ENCODE measurements around the gene MYO9B. TPM values are rescaled to one million over a fixed set of nuclear protein-coding genes. Genes with fewer than 3 reads are reported as not detected.

The MYO9B gene
- total RNA-seq, 4 donors from 2014 or later: 102 to 246 (median 151) TPM

DNA sequence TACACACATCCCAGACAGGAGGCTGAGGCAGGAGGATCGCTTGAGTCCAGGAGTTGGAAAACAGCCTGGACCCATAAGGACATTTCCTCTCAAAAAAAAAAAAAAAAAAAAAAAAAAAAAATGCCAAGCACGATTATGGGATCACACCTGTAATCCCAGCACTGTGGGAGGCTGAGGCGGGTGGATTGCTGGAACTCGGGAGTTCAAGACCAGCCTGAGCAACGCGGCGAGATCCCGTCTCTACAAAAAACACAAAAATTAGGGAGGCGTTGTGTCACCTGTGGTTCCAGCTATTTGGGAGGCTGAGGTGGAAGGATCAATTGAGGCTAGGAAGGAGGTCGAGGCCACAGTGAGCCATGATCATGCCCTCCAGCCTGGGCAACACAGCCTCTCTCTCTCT lies 149.5 kb downstream of the MYO9B start:
- in situ Hi-C loops (cut with MboI; ENCODE audit: low pct_ligation_motif_present in 1 of 4, low pct_unique_long_range_greater_than_20kb in 1 of 4, low sequenced_read_pairs in 3 of 4): no loop called here
- WGBS, 2 donors (ENCODE audit: low coverage in 1 of 2): 33 to 76% methylated on average over 2 to 10 of the region's 10 CpGs
- intact Hi-C loops (cut with DNase I; ENCODE audit: low total_unique reads): no loop called here

DNA sequence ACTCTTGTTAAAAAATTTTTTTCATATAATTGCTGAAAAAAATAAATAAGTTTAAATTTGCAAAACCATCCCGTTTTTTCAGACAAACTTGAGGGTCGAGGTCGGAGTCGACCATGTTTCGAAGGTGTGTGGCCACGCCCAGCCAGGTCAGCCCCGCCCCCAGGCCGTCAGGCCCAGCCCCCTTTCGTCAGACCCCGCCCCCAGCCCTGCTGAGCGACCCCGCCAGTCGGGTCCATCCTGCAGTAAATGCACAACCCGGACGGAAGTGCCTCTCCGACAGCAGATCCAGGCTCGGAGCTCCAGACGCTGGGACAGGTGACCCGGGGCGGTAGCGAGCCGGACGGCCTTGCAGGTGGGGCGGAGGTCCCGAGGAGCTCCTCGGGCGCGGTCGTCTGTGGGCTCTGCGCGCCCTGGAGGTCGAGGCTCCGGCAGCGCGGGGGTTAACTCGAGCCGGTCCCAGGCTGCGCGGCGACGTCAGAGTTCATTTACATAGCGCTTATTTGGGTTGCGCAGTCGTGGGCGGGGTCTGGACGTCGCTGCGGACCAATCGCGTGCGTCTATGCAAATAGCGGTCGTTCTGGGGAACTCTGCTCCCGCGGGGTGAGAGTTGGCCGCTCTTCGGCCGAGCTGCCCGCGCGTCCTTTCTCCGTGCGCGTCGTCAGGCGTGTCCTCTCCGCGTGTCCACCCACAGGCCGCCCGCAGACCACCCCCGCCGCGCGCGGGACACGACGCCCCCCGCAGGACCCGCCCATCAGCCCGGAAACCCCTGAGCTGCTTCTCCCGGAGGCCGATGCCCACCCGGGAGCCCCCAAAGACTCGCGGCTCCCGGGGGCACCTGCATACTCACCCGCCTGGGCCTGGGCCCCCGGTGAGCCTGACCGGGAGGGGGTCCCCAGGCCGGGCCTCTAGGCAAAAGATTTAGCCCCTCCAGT lies 150.7 kb downstream of the MYO9B start, which contains the start of gene OCEL1:
Gene OCEL1, plus strand, starts transcription at position 225 of the 932 bp plus-strand sequence. Its CDS starts 22 bp downstream, at position 247.
- Histone ChIP-seq H3K27me3 (no peaks in the 10 kb centered on the region), H3K4me1 (peaks cover 5 to 22% (median 14%) of the 10 kb centered on the region in 4 donors), H3K4me3 (peak within 1 kb of the TSS; percentile 42 to 88 (median 57)), H3K36me3 (peaks cover 0 to 4% (median 2%) of the 10 kb centered on the region in 4 donors), H3K9me3 (no peaks in the 10 kb centered on the region), H3K27ac (peak within 1 kb of the TSS; percentile 94 to 97 (median 94))
- peak; percentile 99 for DNase-seq
- in situ Hi-C loops (cut with MboI; ENCODE audit: low pct_ligation_motif_present in 1 of 4, low pct_unique_long_range_greater_than_20kb in 1 of 4, low sequenced_read_pairs in 3 of 4): no loop called here
- intact Hi-C loops (cut with DNase I; ENCODE audit: low total_unique reads): no loop called here
- peak; percentile 86 for TF ChIP-seq POLR2A (IDR thresholded peaks at IDR 0.05)
- TF ChIP-seq, protein P1, sequence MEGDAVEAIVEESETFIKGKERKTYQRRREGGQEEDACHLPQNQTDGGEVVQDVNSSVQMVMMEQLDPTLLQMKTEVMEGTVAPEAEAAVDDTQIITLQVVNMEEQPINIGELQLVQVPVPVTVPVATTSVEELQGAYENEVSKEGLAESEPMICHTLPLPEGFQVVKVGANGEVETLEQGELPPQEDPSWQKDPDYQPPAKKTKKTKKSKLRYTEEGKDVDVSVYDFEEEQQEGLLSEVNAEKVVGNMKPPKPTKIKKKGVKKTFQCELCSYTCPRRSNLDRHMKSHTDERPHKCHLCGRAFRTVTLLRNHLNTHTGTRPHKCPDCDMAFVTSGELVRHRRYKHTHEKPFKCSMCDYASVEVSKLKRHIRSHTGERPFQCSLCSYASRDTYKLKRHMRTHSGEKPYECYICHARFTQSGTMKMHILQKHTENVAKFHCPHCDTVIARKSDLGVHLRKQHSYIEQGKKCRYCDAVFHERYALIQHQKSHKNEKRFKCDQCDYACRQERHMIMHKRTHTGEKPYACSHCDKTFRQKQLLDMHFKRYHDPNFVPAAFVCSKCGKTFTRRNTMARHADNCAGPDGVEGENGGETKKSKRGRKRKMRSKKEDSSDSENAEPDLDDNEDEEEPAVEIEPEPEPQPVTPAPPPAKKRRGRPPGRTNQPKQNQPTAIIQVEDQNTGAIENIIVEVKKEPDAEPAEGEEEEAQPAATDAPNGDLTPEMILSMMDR (IDR thresholded peaks at IDR 0.05): no peak
- peak; percentile 66 for TF ChIP-seq EP300 (IDR thresholded peaks at IDR 0.05; ENCODE audit: low read depth)
- peak; percentile 71 to 86 (median 86) for TF ChIP-seq POLR2AphosphoS5 (IDR thresholded peaks at IDR 0.05)
- WGBS, 2 donors (ENCODE audit: low coverage in 1 of 2): 1% methylated on average over 25 of the region's 90 CpGs; no CpG with 5 or more reads in 1 of the 2 donors

More for the DNA sequence above, 149.5 kb downstream of the MYO9B start:
- no peak for TF ChIP-seq EP300 (IDR thresholded peaks at IDR 0.05; ENCODE audit: low read depth)
- TF ChIP-seq POLR2AphosphoS5 (IDR thresholded peaks at IDR 0.05): no peak
- TF ChIP-seq, protein P1 (IDR thresholded peaks at IDR 0.05): no peak
- TF ChIP-seq POLR2A (IDR thresholded peaks at IDR 0.05): no peak
- no peaks in the 10 kb centered on the region for H3K9me3 ChIP-seq
- peak overlapping the region in 2 of 4 donors; percentile 94 to 95 for H3K27ac ChIP-seq
- peaks cover 0 to 3% (median 1%) of the 10 kb centered on the region in 4 donors for H3K36me3 ChIP-seq
- no peak for DNase-seq
- H3K4me1 ChIP-seq: peaks cover 5 to 26% (median 18%) of the 10 kb centered on the region in 4 donors
- peak overlapping the region in 1 of 4 donors; percentile 88 for H3K4me3 ChIP-seq
- H3K27me3 ChIP-seq: no peaks in the 10 kb centered on the region

DNA sequence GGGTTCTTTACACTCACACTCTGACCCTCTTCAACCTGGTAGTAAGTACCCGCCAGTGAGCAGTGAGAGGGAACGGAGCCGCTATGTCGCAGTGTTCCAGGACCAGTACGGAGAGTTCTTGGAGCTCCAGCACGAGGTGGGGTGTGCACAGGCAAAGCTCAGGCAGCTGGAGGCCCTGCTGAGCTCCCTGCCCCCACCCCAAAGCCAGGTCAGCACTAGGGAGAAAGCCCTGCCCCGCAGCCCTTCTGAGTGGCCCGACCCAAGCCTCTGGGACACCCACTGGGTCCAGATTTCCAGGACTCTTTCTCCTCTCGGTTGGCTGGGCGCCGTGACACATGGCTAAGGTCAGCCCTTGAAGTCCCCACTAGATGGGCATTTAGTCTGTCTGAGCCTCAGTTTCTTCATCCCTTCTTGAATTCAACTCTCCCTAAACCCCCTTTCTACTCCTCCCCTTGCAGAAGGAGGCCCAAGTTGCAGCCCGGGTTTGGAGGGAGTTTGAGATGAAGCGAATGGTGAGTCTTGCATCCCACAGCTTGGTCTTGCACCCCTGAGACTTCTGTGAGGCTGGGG lies 152.3 kb downstream of the MYO9B start:
- no peak overlapping the region for H3K4me3 ChIP-seq
- H3K9me3 ChIP-seq: no peaks in the 10 kb centered on the region
- no peak for TF ChIP-seq POLR2A (IDR thresholded peaks at IDR 0.05)
- no peak for TF ChIP-seq POLR2AphosphoS5 (IDR thresholded peaks at IDR 0.05)
- TF ChIP-seq EP300 (IDR thresholded peaks at IDR 0.05; ENCODE audit: low read depth): no peak
- TF ChIP-seq, protein P1 (IDR thresholded peaks at IDR 0.05): no peak
- H3K27ac ChIP-seq: no peak overlapping the region
- DNase-seq: no peak
- peaks cover 0 to 20% (median 7%) of the 10 kb centered on the region in 4 donors for H3K36me3 ChIP-seq
- H3K4me1 ChIP-seq: peaks cover 5 to 22% (median 14%) of the 10 kb centered on the region in 4 donors
- H3K27me3 ChIP-seq: no peaks in the 10 kb centered on the region
- intact Hi-C loops (cut with DNase I; ENCODE audit: low total_unique reads): no loop called here
- in situ Hi-C loops (cut with MboI; ENCODE audit: low pct_ligation_motif_present in 1 of 4, low pct_unique_long_range_greater_than_20kb in 1 of 4, low sequenced_read_pairs in 3 of 4): no loop called here
- WGBS, 2 donors (ENCODE audit: low coverage in 1 of 2): 82 to 100% methylated on average over 3 to 13 of the region's 13 CpGs

DNA sequence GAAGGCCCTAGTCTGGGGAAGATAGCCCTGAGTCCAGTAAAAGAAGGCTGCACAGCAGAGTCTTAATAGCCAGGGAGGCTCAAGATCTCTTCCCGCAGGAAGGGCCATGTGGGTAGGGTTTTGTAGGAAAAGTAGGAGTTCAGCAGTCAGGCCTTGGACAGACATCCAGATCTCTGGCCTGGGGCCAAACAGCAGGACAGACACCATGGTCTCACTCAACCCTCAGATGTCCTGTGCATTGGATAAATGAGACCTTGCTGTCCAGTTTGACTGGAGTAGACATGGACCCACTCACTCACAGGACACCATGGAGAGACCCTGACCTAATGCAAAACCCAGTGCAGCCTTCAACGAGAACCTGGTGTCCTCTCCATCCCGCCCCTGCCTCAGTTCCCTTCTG lies 154.3 kb downstream of the MYO9B start:
- peaks cover 0 to 22% (median 7%) of the 10 kb centered on the region in 4 donors for H3K36me3 ChIP-seq
- H3K27ac ChIP-seq: no peak overlapping the region
- intact Hi-C loops (cut with DNase I; ENCODE audit: low total_unique reads) (no loop called here), in situ Hi-C loops (cut with MboI; ENCODE audit: low pct_ligation_motif_present in 1 of 4, low pct_unique_long_range_greater_than_20kb in 1 of 4, low sequenced_read_pairs in 3 of 4) (no loop called here)
- H3K4me3 ChIP-seq: no peak overlapping the region
- 95% methylated on average over 2 of the region's 3 CpGs; no CpG with 5 or more reads in 1 of the 2 donors for WGBS, 2 donors (ENCODE audit: low coverage in 1 of 2)
- H3K9me3 ChIP-seq: no peaks in the 10 kb centered on the region
- H3K4me1 ChIP-seq: peaks cover 6 to 30% (median 20%) of the 10 kb centered on the region in 4 donors
- no peaks in the 10 kb centered on the region for H3K27me3 ChIP-seq
- DNase-seq: no peak
- TF ChIP-seq EP300 (IDR thresholded peaks at IDR 0.05; ENCODE audit: low read depth): no peak
- TF ChIP-seq POLR2AphosphoS5 (IDR thresholded peaks at IDR 0.05): no peak
- no peak for TF ChIP-seq POLR2A (IDR thresholded peaks at IDR 0.05)
